Neural cell (in vitro differentiated cells): ENCODE results near the gene MRPL4. TPM values are rescaled to one million over a fixed set of nuclear protein-coding genes. Genes with fewer than 3 reads are reported as not detected.

ENCODE experiments used
- H2AFZ ChIP-seq: fragments of 200-600, 300-800 bp; sonication (generic), shearing (Covaris generic); 2 replicates; pipeline ENCODE4 v1.6.0; 2014; ENCODE audit warnings: low read depth, mild to moderate bottlenecking, antibody characterized with exemption, low read length, moderate library complexity
- H3F3A ChIP-seq: fragments of 200-600 bp; shearing (Covaris generic); 2 replicates; pipeline ENCODE4 v1.6.1; 2016; ENCODE audit warnings: mild to moderate bottlenecking, moderate library complexity, mixed read lengths, antibody characterized with exemption, low read length; ENCODE audit not compliant: insufficient read depth, poor library complexity, severe bottlenecking
- H3K27ac ChIP-seq: fragments of 200-600, 300-800 bp; sonication (generic), shearing (Covaris generic); 2 replicates; pipeline ENCODE4 v1.5.1; 2014; ENCODE audit warnings: mild to moderate bottlenecking, low read length, moderate library complexity
- H3K27me3 ChIP-seq: fragments of 300-800, 200-600 bp; sonication (generic), shearing (Covaris generic); 2 replicates; pipeline ENCODE4 v1.6.0; 2014; ENCODE audit warnings: mild to moderate bottlenecking, low read depth, low read length, moderate library complexity; ENCODE audit not compliant: insufficient read depth
- H3K36me3 ChIP-seq: fragments of 300-800, 200-600 bp; sonication (generic), shearing (Covaris generic); 2 replicates; pipeline ENCODE4 v1.5.1; 2014; ENCODE audit warnings: mild to moderate bottlenecking, antibody characterized with exemption, low read length, moderate library complexity; ENCODE audit not compliant: insufficient read depth
- H3K4me2 ChIP-seq: fragments of 300-800, 200-600 bp; sonication (generic), shearing (Covaris generic); 2 replicates; pipeline ENCODE4 v1.6.0; 2014; ENCODE audit warnings: mild to moderate bottlenecking, low read length
- H3K4me3 ChIP-seq: fragments of 300-800, 200-600 bp; sonication (generic), shearing (Covaris generic); 2 replicates; pipeline ENCODE4 v1.5.1; 2014; ENCODE audit warnings: mild to moderate bottlenecking, low read length, moderate library complexity
- H3K79me2 ChIP-seq: fragments of 200-600 bp; shearing (Covaris generic); replicated peaks from 2 replicates; pipeline ENCODE4 v1.6.0; 2014; ENCODE audit warnings: mild to moderate bottlenecking, low read length, moderate library complexity; ENCODE audit not compliant: insufficient read depth
- H3K9ac ChIP-seq: fragments of 300-800, 200-600 bp; sonication (generic), shearing (Covaris generic); 2 replicates; pipeline ENCODE4 v1.6.1; 2016; ENCODE audit warnings: mild to moderate bottlenecking, low read length, mixed read lengths
- H3K9me2 ChIP-seq: fragments of 200-600 bp; shearing (Covaris generic); 2 replicates; pipeline ENCODE4 v1.6.1; 2016; ENCODE audit warnings: mild to moderate bottlenecking, low read length, mixed read lengths; ENCODE audit not compliant: insufficient read depth
- H3K9me3 ChIP-seq: fragments of 200-600, 300-800 bp; sonication (generic), shearing (Covaris generic); 2 replicates; pipeline ENCODE4 v1.6.1; 2016; ENCODE audit warnings: mild to moderate bottlenecking, mixed run types, low read length, moderate library complexity, mixed read lengths
- H4K20me1 ChIP-seq: fragments of 200-600 bp; shearing (Covaris generic); 2 replicates; pipeline ENCODE4 v1.6.1; 2016; ENCODE audit warnings: mild to moderate bottlenecking, mixed run types; ENCODE audit not compliant: insufficient read depth
- CTCF ChIP-seq: fragments of 450-650 bp; IDR thresholded peaks from 2 replicates; pipeline ENCODE4 v1.5.1; 2014; ENCODE audit warnings: antibody characterized with exemption, mild to moderate bottlenecking, moderate library complexity; ENCODE audit not compliant: poor library complexity, severe bottlenecking
- MXI1 ChIP-seq: fragments of 450-650 bp; conservative IDR thresholded peaks from 2 replicates; pipeline ENCODE4 v1.6.1; 2014; ENCODE audit warnings: antibody characterized with exemption, mild to moderate bottlenecking; ENCODE audit not compliant: poor library complexity, severe bottlenecking
- POLR2AphosphoS5 ChIP-seq: IDR thresholded peaks from 2 replicates; pipeline ENCODE4 v1.6.1; 2012
- REST ChIP-seq: IDR thresholded peaks from 2 replicates; pipeline ENCODE4 v1.6.1; 2012; ENCODE audit warnings: borderline replicate concordance
- SMC3 ChIP-seq: fragments of 450-650 bp; conservative IDR thresholded peaks from 2 replicates; pipeline ENCODE4 v1.6.1; 2014; ENCODE audit warnings: antibody characterized with exemption, mild to moderate bottlenecking, moderate library complexity; ENCODE audit not compliant: poor library complexity
- TAF1 ChIP-seq: IDR thresholded peaks from 2 replicates; pipeline ENCODE4 v1.6.1; 2012; ENCODE audit warnings: low read depth
- polyA plus RNA-seq: library from polyadenylated mRNA; depleted of rRNA; stranded (reverse); fragments of >200 nt; gene quantifications from 2 replicates; pipeline ENCODE4 v1.2.3, GENCODE V29; 2014

Gene MRPL4
- polyA plus RNA-seq, 1 donor from 2014 or later, result 27.2 TPM

GRCh38 chr19:10283301-10284064, 31.5 kb downstream of the MRPL4 start:
- Histone ChIP-seq H3K79me2 (no peaks in the 10 kb centered on the region), H3K9me2 (no peaks in the 10 kb centered on the region), H2AFZ (no peak overlapping the region), H3K4me2 (no peak overlapping the region), H3F3A (no peaks in the 10 kb centered on the region), H3K9me3 (no peaks in the 10 kb centered on the region), H3K4me3 (no peak overlapping the region), H4K20me1 (no peaks in the 10 kb centered on the region), H3K36me3 (no peaks in the 10 kb centered on the region), H3K27ac (no peak overlapping the region), H3K9ac (no peak overlapping the region), H3K27me3 (peaks cover 33% of the 10 kb centered on the region)
- no peak for TF ChIP-seq POLR2AphosphoS5
- no peak for TF ChIP-seq CTCF
- no peak for TF ChIP-seq MXI1
- no peak for TF ChIP-seq SMC3
- no peak for TF ChIP-seq REST
- no peak for TF ChIP-seq TAF1

- H4K20me1 ChIP-seq, result no peaks in the 10 kb centered on the region
- H3K4me2 ChIP-seq, result no peak overlapping the region
- no peak overlapping the region for H3K4me3 ChIP-seq
- no peaks in the 10 kb centered on the region for H3K36me3 ChIP-seq
- H3K27ac ChIP-seq, result no peak overlapping the region
- no peak overlapping the region for H2AFZ ChIP-seq
- no peaks in the 10 kb centered on the region for H3K9me3 ChIP-seq
- H3F3A ChIP-seq, result no peaks in the 10 kb centered on the region
- no peaks in the 10 kb centered on the region for H3K79me2 ChIP-seq
- no peak for TF ChIP-seq REST
- no peaks in the 10 kb centered on the region for H3K9me2 ChIP-seq
- no peak overlapping the region for H3K9ac ChIP-seq
- peaks cover 42% of the 10 kb centered on the region for H3K27me3 ChIP-seq
Measured at GRCh38 chr19:10284065-10284959, 32.3 kb downstream of the MRPL4 start.
